GM12872 (cell line): ENCODE measurements around the gene FGFR2.

Experiments used
- CTCF ChIP-seq: IDR thresholded peaks from 3 replicates; pipeline ENCODE4 v1.5.1; 2011; ENCODE audit warnings: low read depth, mild to moderate bottlenecking, low read length, moderate library complexity; ENCODE audit not compliant: insufficient read depth

The FGFR2 gene

DNA sequence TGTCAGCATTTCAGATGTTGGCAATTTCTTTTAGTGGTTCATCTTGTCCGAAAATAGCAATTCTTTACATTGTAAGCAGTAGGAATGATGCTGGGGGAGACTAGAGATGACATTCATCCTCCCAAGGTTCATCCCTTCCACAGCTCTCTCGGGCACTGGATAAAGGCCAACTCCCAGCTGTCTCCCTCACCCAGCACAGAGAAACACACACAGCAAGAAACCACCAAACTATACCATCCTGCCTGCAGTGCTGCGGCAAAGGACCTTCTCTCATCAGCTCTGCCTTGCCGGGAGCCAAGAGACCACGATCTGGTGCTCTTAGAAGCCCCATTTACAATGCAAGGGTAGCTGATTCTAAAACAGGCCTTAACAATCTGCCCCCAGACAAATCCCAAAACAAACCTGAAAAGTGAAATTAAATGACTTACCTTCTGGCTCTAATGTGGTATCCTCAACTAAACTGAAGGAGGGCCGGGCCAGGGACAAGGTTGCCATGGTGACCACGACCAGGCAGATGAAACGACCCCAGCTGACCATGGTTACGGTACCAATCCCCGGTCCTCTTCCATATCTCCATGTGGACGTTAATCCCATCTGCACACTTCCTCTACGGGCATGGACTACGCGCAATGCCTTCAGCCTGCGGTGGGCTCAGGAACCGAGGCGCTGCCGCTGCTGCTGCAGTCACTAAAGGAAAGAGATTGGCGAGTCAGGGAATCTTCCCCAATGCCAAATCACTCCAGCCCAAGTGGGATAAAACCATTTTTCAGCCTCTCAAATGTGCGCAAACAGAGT is 4.8 kb downstream of the FGFR2 start:
- no peak for TF ChIP-seq CTCF

GRCh38 chr10:121592155-121592890 is 5.9 kb downstream of the FGFR2 start:
- TF ChIP-seq CTCF = 0 out of 3 replicates have a peak, but pooled peaks have one; percentile 19

GRCh38 chr10:121591186-121591585 is 7.1 kb downstream of the FGFR2 start:
- no peak for TF ChIP-seq CTCF

GRCh38 chr10:121590772-121591171 is 7.5 kb downstream of the FGFR2 start:
- TF ChIP-seq CTCF = no peak

DNA sequence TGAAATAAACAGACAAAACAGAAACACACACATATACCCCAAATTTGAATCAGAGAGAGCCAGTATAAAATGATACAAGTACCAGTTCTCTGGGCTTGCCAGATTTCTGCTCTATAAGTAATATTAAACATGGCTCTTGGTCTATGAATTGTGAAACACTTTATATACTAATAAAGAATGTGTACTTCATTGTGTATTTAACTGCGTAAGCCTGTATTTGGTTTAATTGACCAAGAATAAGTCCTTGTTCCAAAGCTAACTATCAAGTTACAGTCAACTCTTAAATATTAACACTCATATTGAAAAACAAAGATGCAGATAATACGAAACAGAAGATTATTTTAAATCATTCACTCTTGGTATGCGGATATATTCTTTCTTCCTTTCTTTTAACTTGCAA is 8.7 kb downstream of the FGFR2 start:
- no peak for TF ChIP-seq CTCF

GRCh38 chr10:121583857-121584256 is 14.4 kb downstream of the FGFR2 start:
- no peak for TF ChIP-seq CTCF

GRCh38 chr10:121583258-121583657 is 15.0 kb downstream of the FGFR2 start:
- TF ChIP-seq CTCF = no peak
